Upper lobe of right lung (tissue), 1 donor: ENCODE results near the gene CYCS. TPM values are rescaled to one million over a fixed set of nuclear protein-coding genes. Genes with fewer than 3 reads are reported as not detected.
A peak's percentile ranks its signal among the peaks of the same experiment; 100 is the strongest.

Experiments used
- ATAC-seq: fragments of 200-7000 bp; cut with Tn5 transposase; one replicate; pipeline ENCODE4 v1.9.1; 2020; ENCODE audit warnings: mild to moderate bottlenecking, moderate library complexity
- DNase-seq: peaks from one replicate; pipeline ENCODE4 v3.0.0-alpha.2; 2020
- H3K27ac ChIP-seq: fragments of 200-600 bp; one replicate; pipeline ENCODE4 v1.8.0; 2022
- H3K27me3 ChIP-seq: fragments of 200-600 bp; one replicate; pipeline ENCODE4 v1.8.0; 2022; ENCODE audit warnings: mild to moderate bottlenecking
- H3K36me3 ChIP-seq: fragments of 200-600 bp; one replicate; pipeline ENCODE4 v1.8.0; 2022
- H3K4me1 ChIP-seq: fragments of 200-600 bp; one replicate; pipeline ENCODE4 v1.8.0; 2022
- H3K4me3 ChIP-seq: fragments of 200-600 bp; one replicate; pipeline ENCODE4 v1.8.0; 2022; ENCODE audit warnings: mild to moderate bottlenecking
- H3K9me3 ChIP-seq: fragments of 200-600 bp; one replicate; pipeline ENCODE4 v1.8.0; 2022
- CTCF ChIP-seq: fragments of 200-600 bp; IDR thresholded peaks from one replicate; pipeline ENCODE4 v1.8.0; 2022; ENCODE audit warnings: antibody characterized with exemption
- intact Hi-C: fragments of 100-400 bp; cut with DNase I; formaldehyde crosslinking; loops from one replicate; pipeline ENCODE4 v1.11.0; 2022
- total RNA-seq: library from RNA; stranded (reverse); fragmentation: NEBNext Ultra II Directional; extraction: Animal tissue kit (Norgen Biotek cat#: 25700); gene quantifications from one replicate; pipeline ENCODE4 v1.2.1, GENCODE V29; 2021
- donor health status: DM: no; HTN: yes; CAD: no; lungs with severe emphysema.

Gene CYCS
- total RNA-seq, 1 donor from 2014 or later: 72.8 TPM

DNA sequence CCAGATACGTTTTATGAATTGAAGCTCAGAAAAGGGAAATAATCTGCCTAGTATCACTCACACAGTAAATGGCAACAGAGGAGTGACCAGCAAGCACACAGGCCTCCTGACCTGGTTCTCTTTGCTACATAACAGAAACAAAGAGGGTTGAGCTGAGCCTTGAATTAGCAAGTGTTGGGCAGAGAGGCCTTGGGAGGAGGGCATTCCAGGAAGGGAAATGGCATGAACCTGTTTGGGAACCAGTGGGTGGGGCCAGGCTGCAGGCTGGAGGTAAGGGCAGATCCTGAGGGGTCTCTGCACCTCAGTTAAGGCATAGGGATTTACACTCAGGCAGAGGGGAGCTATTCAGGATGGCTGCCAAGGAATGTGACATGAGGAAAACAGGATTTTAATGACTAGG lies 24.8 kb upstream of the CYCS start:
- no peak for DNase-seq
- Histone ChIP-seq H3K36me3 (peaks cover 10% of the 10 kb centered on the region), H3K4me1 (no peaks in the 10 kb centered on the region), H3K27ac (no peak overlapping the region), H3K27me3 (no peaks in the 10 kb centered on the region), H3K4me3 (no peak overlapping the region), H3K9me3 (no peaks in the 10 kb centered on the region)
- intact Hi-C loops: no loop called here
- ATAC-seq: no peak
- TF ChIP-seq CTCF: no peak

DNA sequence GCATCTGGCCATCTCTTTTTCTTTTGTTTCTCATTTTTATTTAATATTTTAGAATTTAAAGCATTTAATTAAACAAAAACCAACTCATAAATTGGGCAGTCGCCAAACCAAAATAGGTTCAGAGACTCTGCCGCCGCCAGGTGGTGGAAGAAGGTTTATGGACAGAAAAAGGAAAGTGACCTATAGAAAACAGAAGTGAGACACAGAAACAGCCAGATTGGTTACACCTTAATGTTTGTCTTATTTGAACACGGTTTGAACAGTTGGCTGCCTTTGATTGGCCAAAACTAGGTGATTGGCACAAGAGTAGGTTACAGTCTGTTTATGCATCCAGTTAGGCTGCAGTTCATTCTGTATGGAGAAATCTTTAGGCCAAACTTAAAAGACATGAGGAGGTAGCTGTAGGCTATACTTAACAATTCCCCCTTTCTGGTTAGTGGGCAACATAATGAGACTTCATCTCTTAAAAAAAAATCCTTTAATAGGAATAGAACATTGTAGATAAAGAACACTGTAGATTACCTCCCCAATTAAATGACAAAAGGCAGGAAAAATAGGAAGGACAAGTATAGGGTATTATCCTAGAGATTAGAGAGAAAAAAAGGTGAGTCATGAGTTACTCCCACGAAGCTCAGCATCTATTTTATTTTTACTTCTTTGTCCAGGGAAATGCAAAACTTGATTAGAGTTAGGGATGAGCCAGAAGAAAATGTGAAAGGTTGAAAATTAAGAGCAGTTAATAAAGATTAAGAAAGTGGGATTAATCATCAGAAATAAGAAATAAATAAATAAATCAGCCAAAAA lies 23.9 kb upstream of the CYCS start:
- Histone ChIP-seq H3K4me3 (no peak overlapping the region), H3K27me3 (no peaks in the 10 kb centered on the region), H3K27ac (no peak overlapping the region), H3K36me3 (peaks cover 1% of the 10 kb centered on the region), H3K9me3 (no peaks in the 10 kb centered on the region), H3K4me1 (no peaks in the 10 kb centered on the region)
- ATAC-seq (no peak), DNase-seq (no peak)
- intact Hi-C loops: no loop called here
- TF ChIP-seq CTCF: no peak

DNA sequence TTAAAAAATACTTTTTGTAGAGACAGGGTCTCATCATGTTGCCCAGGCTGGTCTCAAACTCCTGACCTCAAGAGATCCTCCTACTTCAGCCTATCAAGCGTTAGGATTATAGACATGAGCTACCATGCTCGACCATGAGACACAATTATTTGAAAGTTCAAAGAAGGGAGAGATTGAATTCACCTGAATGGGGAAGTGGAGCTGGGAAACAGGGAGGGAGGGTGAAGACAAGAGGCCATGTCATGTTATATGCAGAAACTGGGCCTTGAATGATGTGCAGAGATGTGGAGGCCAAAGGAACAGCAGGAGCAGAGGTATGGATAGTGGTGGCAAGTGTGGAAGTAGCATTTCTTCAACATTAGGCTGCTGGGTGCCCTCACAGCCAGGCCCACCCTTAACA lies 18.7 kb upstream of the CYCS start:
- no peak for TF ChIP-seq CTCF
- no peak overlapping the region for H3K27ac ChIP-seq
- H3K4me3 ChIP-seq: no peak overlapping the region
- no peak for ATAC-seq
- no peaks in the 10 kb centered on the region for H3K4me1 ChIP-seq
- intact Hi-C loops: no loop called here
- H3K27me3 ChIP-seq: no peaks in the 10 kb centered on the region
- DNase-seq: no peak
- H3K36me3 ChIP-seq: no peaks in the 10 kb centered on the region
- no peaks in the 10 kb centered on the region for H3K9me3 ChIP-seq

DNA sequence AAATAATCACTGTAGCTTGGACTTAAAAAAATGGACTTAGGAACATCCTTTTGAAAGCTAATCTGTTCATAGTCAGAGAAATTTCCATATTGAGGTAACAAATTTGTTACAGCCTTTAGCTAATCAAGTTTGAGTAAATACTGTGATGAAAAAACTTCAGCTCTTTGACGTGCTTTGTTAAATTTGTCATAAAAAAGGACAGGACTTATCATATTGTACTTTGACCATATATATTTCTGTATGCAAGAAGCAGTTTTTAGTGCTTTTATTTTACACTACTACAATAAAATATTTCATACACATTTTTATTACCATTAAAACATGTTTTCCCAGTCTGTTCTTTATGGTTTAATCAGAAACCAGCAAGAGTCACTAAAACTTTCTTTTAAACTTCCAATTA lies 14.5 kb upstream of the CYCS start:
- no peaks in the 10 kb centered on the region for H3K4me1 ChIP-seq
- ATAC-seq: no peak

DNA sequence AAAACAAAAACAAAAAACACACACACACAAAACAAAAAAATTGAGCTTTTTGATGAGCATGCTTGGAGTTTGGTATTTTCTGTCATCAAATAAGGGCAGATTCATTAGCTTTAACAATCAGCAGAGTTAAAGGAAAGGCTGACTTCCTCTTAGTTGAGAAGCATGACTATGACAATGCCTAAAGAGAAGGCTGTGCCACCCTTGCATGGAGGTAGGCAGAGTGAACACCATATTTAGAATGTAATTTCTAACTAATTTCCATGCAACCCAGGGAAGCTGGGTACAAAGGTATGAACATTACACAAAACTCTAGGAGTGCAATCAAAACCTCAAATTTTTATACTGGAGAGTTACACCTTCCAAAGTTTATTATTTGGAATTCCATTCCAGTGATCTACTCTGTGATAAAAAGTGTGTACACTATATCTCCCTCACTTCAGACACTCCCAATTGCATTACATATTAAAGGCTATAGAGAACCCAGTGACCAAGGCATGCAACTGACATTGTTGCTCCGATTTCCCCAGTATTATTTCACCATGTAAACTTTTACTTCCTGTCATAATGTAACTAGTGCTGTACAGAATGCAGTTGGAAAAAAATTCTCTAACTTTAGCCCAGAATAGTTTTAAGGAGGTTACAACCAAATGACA lies 9.4 kb upstream of the CYCS start:
- DNase-seq: no peak
- peak; percentile 24 for ATAC-seq
- Histone ChIP-seq H3K27ac (no peak overlapping the region), H3K4me1 (no peaks in the 10 kb centered on the region), H3K36me3 (no peaks in the 10 kb centered on the region), H3K27me3 (no peaks in the 10 kb centered on the region), H3K9me3 (no peaks in the 10 kb centered on the region), H3K4me3 (no peak overlapping the region)
- intact Hi-C loops: no loop called here
- no peak for TF ChIP-seq CTCF

More for the DNA sequence above, 14.5 kb upstream of the CYCS start:
- H3K36me3 ChIP-seq: no peaks in the 10 kb centered on the region
- H3K27ac ChIP-seq: no peak overlapping the region
- no peak for DNase-seq
- no peak for TF ChIP-seq CTCF
- intact Hi-C loops: no loop called here
- no peak overlapping the region for H3K4me3 ChIP-seq
- H3K27me3 ChIP-seq: no peaks in the 10 kb centered on the region
- H3K9me3 ChIP-seq: no peaks in the 10 kb centered on the region
